ENCODE data around the gene CAMSAP2.

- TF ChIP-seq, protein P1, sequence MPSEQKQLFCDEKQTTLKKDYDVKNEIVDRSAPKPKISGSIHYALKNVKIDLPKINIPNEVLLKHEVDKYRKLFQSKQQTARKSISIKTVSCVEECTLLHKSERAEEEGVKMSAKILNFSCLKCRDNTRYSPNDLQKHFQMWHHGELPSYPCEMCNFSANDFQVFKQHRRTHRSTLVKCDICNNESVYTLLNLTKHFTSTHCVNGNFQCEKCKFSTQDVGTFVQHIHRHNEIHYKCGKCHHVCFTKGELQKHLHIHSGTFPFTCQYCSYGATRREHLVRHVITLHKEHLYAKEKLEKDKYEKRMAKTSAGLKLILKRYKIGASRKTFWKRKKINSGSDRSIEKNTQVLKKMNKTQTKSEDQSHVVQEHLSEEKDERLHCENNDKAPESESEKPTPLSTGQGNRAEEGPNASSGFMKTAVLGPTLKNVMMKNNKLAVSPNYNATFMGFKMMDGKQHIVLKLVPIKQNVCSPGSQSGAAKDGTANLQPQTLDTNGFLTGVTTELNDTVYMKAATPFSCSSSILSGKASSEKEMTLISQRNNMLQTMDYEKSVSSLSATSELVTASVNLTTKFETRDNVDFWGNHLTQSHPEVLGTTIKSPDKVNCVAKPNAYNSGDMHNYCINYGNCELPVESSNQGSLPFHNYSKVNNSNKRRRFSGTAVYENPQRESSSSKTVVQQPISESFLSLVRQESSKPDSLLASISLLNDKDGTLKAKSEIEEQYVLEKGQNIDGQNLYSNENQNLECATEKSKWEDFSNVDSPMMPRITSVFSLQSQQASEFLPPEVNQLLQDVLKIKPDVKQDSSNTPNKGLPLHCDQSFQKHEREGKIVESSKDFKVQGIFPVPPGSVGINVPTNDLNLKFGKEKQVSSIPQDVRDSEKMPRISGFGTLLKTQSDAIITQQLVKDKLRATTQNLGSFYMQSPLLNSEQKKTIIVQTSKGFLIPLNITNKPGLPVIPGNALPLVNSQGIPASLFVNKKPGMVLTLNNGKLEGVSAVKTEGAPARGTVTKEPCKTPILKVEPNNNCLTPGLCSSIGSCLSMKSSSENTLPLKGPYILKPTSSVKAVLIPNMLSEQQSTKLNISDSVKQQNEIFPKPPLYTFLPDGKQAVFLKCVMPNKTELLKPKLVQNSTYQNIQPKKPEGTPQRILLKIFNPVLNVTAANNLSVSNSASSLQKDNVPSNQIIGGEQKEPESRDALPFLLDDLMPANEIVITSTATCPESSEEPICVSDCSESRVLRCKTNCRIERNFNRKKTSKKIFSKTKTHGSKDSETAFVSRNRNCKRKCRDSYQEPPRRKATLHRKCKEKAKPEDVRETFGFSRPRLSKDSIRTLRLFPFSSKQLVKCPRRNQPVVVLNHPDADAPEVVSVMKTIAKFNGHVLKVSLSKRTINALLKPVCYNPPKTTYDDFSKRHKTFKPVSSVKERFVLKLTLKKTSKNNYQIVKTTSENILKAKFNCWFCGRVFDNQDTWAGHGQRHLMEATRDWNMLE (tag by site-specific recombination; conservative IDR thresholded peaks at IDR 0.05; ENCODE audit: low read depth), result no peak
- TF ChIP-seq, protein P2, sequence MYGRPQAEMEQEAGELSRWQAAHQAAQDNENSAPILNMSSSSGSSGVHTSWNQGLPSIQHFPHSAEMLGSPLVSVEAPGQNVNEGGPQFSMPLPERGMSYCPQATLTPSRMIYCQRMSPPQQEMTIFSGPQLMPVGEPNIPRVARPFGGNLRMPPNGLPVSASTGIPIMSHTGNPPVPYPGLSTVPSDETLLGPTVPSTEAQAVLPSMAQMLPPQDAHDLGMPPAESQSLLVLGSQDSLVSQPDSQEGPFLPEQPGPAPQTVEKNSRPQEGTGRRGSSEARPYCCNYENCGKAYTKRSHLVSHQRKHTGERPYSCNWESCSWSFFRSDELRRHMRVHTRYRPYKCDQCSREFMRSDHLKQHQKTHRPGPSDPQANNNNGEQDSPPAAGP (tag by site-specific recombination; IDR thresholded peaks at IDR 0.05), result no peak
- TF ChIP-seq ZNF138 (tag by site-specific recombination; IDR thresholded peaks at IDR 0.05; ENCODE audit: borderline replicate concordance) (no peak), ZNF48 (tag by site-specific recombination; IDR thresholded peaks at IDR 0.05) (no peak)
- TF ChIP-seq, protein P3, sequence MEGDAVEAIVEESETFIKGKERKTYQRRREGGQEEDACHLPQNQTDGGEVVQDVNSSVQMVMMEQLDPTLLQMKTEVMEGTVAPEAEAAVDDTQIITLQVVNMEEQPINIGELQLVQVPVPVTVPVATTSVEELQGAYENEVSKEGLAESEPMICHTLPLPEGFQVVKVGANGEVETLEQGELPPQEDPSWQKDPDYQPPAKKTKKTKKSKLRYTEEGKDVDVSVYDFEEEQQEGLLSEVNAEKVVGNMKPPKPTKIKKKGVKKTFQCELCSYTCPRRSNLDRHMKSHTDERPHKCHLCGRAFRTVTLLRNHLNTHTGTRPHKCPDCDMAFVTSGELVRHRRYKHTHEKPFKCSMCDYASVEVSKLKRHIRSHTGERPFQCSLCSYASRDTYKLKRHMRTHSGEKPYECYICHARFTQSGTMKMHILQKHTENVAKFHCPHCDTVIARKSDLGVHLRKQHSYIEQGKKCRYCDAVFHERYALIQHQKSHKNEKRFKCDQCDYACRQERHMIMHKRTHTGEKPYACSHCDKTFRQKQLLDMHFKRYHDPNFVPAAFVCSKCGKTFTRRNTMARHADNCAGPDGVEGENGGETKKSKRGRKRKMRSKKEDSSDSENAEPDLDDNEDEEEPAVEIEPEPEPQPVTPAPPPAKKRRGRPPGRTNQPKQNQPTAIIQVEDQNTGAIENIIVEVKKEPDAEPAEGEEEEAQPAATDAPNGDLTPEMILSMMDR (tag by site-specific recombination; IDR thresholded peaks at IDR 0.05), result no peak
These were observed 149.2 kb downstream of the CAMSAP2 start for GRCh38 chr1:200887772-200888348.
